Hippocampal formation (tissue), 2 donors: ENCODE measurements around the gene C17orf113.

ENCODE experiments used
- DNase-seq, 2 donors: peaks; one replicate each; lab custom pipeline; 2025; lab: John Stamatoyannopoulos, UW

C17orf113 gene

DNA sequence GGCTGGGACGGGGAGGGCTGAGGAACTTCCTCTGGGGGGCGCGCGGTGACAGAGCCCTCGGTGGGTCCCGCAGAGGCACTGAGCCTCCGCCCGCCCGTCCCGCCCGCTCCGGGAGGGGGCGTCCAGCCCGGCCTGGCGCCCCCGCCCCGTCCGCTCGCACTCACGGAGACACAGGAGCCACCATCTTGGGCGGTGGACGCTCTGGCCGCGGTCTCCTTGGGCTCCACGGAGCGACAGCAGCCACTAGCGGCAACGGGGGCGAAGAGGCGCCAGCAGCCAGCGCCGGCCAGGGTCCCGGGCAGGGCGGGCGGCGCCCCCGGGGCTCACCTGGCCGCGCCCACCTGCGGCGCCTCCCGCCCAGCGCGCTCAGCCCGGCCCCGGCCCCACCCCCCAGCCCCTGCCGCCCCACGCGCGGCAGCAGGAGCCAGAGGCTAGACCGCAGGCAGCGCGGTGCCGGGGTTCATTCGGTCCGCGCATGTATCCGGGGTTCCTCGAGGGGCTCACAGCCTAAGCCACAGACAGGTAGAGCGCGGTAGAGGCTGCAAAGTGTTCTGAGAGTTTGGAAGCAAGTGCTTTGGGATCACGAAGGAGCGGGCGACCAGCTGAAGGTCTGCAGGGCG, at the start of gene C17orf113:
C17orf113 (minus strand) TSS at position 209 of the 620 bp plus-strand sequence. CDS start 7,225 bp downstream, outside the sequence.
- DNase-seq = peak; percentile 13 to 41

DNA sequence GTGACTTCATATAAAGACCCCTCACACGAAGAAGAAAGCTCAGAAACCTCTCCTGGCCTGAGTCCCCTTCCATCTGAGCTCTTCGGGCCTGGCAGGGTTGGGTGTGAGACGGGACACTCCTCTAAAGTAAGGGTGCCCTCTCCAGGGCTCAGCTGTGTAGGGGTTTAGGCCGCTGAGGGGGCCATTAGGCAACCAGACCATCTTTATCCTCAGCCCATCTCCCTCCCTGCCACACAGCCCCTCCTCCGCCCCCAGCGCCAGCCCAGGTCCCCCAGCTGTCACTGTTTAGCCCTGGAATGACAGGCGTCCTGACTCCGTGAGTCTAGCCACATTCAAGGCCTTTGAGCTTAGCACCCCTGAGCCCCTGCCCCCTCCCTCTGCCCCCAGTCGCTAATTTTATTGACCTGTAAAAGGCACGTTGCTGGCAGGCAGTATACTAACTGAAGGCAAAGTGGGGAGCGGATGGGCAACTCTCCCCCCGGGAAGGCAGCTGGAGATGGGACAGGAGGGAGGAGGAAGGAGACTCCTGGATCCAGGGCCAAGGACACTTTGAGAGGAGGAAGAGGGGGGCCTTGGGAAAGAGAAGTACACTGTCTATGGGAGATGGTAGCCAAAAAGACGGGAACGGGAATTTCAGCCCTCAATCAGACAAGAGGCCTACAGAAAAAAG, 48.5 kb upstream of the C17orf113 start:
- no peak for DNase-seq

GRCh38 chr17:42097691-42098631, 47.6 kb upstream of the C17orf113 start, which contains the start of gene ZNF385C:
ZNF385C (minus strand) TSS chr17:42098473; CDS start chr17:42063056, 35,417 bp downstream.
- no peak for DNase-seq

DNA sequence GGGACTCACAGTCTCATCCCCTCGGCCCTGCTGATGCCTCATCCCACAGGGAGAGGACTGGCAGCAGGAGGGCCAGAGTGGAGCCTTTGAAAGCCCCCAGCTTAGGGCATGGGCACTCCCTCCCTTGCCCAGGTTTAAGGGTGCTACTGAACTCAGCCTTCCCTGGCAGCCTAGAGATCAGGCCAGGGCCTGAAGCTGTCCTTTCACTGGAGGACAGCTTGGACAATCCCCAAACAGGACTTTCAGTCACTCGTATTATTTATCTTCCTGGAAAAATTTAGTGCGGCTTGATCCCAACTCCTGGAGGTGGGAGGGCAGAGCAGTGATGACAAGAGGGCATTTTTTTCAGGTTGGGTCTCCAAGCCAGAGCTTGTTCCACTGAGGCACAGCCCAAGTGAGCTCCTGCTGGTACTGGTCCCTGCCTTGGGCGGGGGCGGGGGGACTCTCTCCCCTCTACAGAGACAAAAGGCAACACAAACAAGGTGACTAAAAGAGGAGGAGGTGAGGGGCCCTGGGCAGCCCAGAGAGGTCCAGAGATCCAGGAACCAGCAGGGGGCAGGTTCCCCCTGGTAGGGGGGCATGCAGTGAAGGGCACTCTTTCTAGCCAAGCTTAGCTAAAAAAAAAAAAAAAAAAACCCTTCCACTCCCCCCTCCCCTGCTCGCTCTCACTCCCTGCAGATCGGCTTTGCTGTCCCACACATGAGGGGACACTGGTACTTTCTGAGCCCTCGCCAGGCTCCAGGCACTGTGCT, 46.1 kb upstream of the C17orf113 start:
- no peak for DNase-seq

DNA sequence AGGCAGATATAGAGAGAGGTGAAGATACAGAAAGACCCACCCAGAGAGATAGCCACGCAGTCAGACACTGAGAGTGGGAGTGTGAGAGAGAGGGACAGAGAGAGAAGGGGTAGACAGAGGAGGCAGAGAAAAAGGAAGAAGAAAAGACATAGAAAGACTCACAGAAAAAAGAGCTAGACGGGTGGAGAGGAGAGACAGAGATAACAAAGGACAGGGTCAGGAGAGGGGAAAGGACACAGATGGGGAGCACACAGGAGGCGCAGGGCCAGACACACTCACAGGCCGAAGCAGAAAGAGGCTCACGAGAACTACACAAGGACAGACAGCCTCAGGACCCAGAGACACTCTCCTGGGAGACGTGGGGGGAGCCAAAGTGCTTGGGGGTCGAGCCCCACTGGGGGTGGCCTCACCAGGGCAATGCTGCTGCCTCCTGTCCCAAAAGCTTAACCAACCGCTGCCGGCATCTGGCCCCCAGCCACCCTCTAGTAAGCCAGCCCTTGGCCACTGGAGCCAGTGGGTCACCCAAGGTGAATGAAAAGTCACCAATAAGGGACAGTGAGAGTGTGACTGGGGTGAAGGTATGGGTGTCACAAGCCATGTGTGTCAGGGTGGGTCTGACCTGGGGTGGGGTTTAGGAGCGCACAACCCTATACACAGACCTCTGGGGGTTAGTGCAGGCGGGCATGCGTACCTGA, 44.1 kb upstream of the C17orf113 start:
- no peak for DNase-seq

- no peak for DNase-seq
Measured at GRCh38 chr17:42092939-42093338, 42.5 kb upstream of the C17orf113 start.

GRCh38 chr17:42090964-42091790, 40.8 kb upstream of the C17orf113 start:
- no peak for DNase-seq

DNA sequence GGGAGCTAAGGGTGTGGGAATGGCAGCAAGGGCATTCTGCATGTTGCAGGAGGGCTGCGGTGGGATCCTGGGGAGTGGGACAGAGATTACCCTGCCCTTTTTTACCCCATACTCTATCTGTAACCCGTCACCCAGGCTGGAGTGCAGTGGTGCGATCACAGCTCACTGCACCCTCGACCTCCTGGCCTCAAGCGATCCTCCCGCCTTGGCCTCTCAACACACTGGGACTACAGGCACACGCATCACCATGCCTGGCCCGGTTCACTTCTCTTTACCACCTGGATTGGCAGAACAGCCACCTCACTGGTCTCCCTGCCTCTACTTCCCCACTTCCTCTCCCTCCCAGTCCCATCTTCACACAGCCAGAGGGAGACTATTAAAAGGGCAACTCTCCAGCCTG, 38.3 kb upstream of the C17orf113 start:
- DNase-seq = no peak

DNA sequence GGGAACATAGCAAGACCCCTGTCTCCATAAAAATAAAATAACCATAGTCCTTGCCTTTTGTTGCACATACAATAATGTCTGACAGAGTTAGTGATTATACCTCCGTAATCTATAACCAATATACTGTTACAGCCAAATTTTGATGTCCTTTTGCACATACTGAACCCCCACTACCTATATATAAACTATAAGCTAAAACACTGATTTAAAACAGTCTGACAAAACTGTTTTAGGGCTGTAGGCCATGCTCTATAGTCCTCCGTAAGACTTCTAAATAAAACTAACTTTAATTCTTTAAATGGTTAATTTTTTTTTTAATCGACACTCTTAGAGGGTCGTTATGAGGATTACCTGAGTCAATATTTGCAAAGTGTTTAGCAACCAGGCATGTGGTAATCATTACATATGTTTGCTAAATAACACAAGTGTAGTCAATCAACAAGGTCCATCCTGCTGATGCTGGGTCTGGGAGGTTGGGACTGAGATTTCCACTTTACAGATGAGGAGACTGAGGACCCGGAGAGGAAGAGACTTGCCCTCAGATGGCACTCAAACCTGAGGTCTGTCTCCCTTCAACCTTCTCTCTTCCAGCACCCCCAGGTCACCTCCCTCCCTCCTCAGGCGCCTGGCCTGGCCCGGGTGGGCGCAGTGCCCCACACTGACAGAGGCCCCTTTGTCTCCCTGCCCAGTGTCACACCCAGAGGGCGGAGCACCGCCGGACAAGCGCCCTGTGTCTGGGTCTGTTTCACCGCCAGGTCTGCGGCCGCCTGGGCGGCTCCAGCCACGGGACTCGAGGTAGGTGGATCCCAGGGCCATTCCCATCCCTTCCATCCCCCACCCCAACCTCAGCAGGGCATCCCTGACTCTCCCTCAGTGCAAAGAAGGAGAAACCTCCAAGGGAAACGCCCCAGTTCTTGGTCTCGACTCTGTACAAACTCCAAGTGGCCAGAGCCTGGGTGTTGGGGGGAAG, 37.6 kb upstream of the C17orf113 start:
- DNase-seq = peak in 1 of 2 donors; percentile 15

DNA sequence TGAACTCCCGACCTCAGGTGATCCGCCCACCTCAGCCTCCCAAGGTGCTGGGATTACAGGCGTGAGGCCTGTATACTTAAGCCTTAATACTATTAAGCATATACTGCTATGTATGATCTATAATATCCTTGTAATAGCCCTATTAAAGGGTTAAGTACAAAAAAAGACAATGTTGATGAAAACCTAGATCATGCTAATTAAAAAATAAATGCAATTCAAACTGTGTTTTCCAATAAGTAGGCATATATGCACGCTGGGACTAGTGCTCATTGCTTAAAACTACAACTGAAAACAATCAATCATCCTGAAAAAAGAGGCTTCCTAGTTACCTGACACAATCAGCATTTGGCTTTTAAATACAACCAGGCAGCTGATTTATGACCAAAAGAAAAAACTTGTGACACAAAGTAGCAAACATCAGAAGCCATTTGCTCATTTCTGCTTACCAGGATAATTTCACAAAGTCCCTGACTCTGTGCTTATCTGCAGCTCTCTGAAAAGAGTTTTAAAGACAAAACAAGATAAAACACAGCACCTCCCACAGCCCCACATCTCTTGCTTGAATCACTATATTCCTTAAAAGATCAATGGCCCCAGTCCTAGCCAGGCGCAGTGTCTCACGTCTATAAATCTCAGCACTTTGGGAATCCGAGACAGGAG, 36.8 kb upstream of the C17orf113 start:
- DNase-seq = no peak

GRCh38 chr17:42081516-42082129, 31.2 kb upstream of the C17orf113 start:
- no peak for DNase-seq

GRCh38 chr17:42079541-42079940, 29.1 kb upstream of the C17orf113 start:
- DNase-seq = no peak

GRCh38 chr17:42078396-42079043, 28.1 kb upstream of the C17orf113 start:
- DNase-seq = no peak

GRCh38 chr17:42077755-42078154, 27.4 kb upstream of the C17orf113 start:
- DNase-seq = no peak

DNA sequence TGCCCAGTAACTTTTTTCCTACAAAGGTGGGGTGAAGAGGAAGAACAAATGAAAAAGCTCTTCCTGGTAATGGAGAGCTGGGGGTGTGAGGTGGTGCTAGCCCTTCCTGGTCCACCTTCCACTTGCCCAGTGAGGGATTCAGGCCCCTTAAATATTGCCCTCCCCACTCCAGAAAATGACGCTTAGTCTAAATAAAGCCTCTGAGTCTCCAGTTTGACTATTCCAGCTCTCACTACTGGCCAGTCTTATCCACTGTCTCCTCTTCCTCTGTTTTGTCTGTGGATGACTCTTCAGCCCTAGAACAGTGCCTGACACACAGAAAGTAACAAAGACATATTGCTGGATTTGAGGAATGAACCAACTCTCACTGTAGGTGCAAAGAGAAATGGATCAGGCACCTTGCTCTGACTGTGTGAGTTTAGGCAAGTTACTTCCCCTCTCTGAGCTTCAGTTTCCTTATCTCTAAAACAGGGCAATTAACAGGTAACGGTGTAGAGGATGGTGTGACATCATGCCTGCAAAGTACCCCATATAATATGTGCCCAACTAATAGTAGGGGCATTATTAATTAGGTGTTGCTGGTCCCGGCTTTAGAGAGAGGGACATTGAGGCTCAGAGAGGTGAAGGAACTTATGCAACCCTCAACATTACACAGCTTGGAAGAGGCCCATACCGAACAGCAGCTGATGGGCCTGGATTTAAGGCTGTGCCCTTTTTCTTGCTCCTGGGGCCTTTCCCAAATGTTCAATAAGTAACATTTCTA, 26.6 kb upstream of the C17orf113 start:
- no peak for DNase-seq

- no peak for DNase-seq
Measured at GRCh38 chr17:42075789-42076188, 25.4 kb upstream of the C17orf113 start.
